ENCODE measurements around the gene FLAD1.

The FLAD1 gene

DNA sequence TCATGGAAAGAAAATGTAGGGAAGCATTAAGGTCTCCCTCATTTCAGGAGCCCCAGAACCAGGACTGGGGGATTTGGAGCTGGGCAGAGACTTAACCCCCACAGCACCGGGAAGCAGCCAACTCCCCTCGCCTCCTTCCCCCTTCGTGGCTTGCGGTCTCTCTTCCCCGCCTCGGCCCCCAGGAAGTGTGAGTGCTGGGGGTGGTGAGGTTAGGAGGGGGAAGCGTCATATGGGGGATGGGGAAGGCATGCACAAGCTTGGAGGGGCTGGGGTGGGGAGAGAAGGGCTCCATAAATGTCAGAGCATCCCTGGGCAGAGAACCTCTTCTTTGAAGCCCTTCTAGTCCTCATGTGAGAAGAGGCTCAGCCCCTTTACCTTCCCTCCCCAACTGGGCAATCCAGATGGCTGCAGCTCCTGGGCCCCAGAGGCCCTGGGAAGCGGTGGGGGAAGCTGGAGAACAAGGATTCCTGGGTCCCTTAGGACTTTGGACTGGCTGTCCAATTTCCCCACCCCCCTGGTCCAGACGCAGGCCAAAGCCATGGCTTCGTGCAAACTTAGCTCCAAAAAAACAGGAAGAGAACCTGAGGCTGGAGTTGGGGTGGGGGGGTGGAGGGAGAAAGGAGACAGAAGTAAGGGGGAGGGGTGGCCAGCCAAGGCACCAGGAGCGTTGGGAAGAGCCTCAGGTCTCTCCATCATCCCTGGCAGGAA, 27.2 kb downstream of the FLAD1 start:
- H4K20me1 ChIP-seq (ENCODE audit: insufficient read depth, low read length, poor library complexity, severe bottlenecking): no peaks in the 10 kb centered on the region
- no peaks in the 10 kb centered on the region for H3K27me3 ChIP-seq (ENCODE audit: insufficient read depth, low read length, poor library complexity, severe bottlenecking)
- H3K4me1 ChIP-seq (ENCODE audit: insufficient read depth, low read length, poor library complexity, severe bottlenecking): peaks cover 61% of the 10 kb centered on the region
- H3K4me3 ChIP-seq (ENCODE audit: low read length, poor library complexity, severe bottlenecking): no peak overlapping the region
- H2AFZ ChIP-seq (ENCODE audit: low read length): no peak overlapping the region
- H3F3A ChIP-seq (ENCODE audit: low read depth): no peaks in the 10 kb centered on the region
- peak overlapping the region; percentile 43 for H3K4me2 ChIP-seq (ENCODE audit: low read depth, low read length, poor library complexity, severe bottlenecking)
- H3K9me3 ChIP-seq (ENCODE audit: insufficient read depth, low read depth, low read length): no peaks in the 10 kb centered on the region
- H3K9me2 ChIP-seq (replicated peaks; ENCODE audit: low read depth, low read length): no peaks in the 10 kb centered on the region
- no peaks in the 10 kb centered on the region for H3K36me3 ChIP-seq (ENCODE audit: insufficient read depth, low read length)
- no peak for TF ChIP-seq EZH2phosphoT487 (IDR thresholded peaks at IDR 0.05; ENCODE audit: borderline replicate concordance)
- TF ChIP-seq, protein P1, sequence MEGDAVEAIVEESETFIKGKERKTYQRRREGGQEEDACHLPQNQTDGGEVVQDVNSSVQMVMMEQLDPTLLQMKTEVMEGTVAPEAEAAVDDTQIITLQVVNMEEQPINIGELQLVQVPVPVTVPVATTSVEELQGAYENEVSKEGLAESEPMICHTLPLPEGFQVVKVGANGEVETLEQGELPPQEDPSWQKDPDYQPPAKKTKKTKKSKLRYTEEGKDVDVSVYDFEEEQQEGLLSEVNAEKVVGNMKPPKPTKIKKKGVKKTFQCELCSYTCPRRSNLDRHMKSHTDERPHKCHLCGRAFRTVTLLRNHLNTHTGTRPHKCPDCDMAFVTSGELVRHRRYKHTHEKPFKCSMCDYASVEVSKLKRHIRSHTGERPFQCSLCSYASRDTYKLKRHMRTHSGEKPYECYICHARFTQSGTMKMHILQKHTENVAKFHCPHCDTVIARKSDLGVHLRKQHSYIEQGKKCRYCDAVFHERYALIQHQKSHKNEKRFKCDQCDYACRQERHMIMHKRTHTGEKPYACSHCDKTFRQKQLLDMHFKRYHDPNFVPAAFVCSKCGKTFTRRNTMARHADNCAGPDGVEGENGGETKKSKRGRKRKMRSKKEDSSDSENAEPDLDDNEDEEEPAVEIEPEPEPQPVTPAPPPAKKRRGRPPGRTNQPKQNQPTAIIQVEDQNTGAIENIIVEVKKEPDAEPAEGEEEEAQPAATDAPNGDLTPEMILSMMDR (conservative IDR thresholded peaks at IDR 0.05; ENCODE audit: low read length): no peak
- no peak overlapping the region for H3K9ac ChIP-seq (ENCODE audit: low read depth, low read length, poor library complexity, severe bottlenecking)
- H3K79me2 ChIP-seq (ENCODE audit: insufficient read depth, low read length): no peaks in the 10 kb centered on the region

DNA sequence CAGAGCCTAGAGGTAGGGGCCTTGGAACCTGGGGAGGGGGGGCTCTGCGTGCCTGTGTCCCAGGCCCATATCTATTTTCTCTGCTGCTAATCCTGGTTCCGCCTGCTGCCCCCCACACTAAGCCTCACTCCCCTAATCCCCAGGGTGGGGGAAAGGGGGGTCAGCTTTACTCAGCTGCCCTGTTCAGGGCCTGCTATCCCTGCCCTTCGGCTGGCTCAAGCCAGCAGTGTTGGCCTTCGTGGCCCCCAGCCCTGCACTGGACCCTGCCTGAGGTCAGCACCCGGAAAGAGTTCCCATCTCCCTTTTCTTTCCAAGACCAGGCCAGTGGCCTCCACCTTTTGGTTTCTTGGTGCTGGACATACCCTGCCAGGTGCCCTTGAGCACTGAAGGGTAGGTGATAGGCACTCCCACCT, 27.9 kb downstream of the FLAD1 start:
- H3K4me3 ChIP-seq (ENCODE audit: low read length, poor library complexity, severe bottlenecking): no peak overlapping the region
- no peaks in the 10 kb centered on the region for H3K79me2 ChIP-seq (ENCODE audit: insufficient read depth, low read length)
- no peaks in the 10 kb centered on the region for H3K36me3 ChIP-seq (ENCODE audit: insufficient read depth, low read length)
- H3K9me3 ChIP-seq (ENCODE audit: insufficient read depth, low read depth, low read length): no peaks in the 10 kb centered on the region
- no peak overlapping the region for H2AFZ ChIP-seq (ENCODE audit: low read length)
- no peak overlapping the region for H3K9ac ChIP-seq (ENCODE audit: low read depth, low read length, poor library complexity, severe bottlenecking)
- no peak for TF ChIP-seq EZH2phosphoT487 (IDR thresholded peaks at IDR 0.05; ENCODE audit: borderline replicate concordance)
- TF ChIP-seq, protein P1 (conservative IDR thresholded peaks at IDR 0.05; ENCODE audit: low read length): no peak
- peaks cover 54% of the 10 kb centered on the region for H3K4me1 ChIP-seq (ENCODE audit: insufficient read depth, low read length, poor library complexity, severe bottlenecking)
- H3F3A ChIP-seq (ENCODE audit: low read depth): no peaks in the 10 kb centered on the region
- no peaks in the 10 kb centered on the region for H4K20me1 ChIP-seq (ENCODE audit: insufficient read depth, low read length, poor library complexity, severe bottlenecking)
- H3K4me2 ChIP-seq (ENCODE audit: low read depth, low read length, poor library complexity, severe bottlenecking): no peak overlapping the region
- H3K27me3 ChIP-seq (ENCODE audit: insufficient read depth, low read length, poor library complexity, severe bottlenecking): no peaks in the 10 kb centered on the region
- no peaks in the 10 kb centered on the region for H3K9me2 ChIP-seq (replicated peaks; ENCODE audit: low read depth, low read length)

DNA sequence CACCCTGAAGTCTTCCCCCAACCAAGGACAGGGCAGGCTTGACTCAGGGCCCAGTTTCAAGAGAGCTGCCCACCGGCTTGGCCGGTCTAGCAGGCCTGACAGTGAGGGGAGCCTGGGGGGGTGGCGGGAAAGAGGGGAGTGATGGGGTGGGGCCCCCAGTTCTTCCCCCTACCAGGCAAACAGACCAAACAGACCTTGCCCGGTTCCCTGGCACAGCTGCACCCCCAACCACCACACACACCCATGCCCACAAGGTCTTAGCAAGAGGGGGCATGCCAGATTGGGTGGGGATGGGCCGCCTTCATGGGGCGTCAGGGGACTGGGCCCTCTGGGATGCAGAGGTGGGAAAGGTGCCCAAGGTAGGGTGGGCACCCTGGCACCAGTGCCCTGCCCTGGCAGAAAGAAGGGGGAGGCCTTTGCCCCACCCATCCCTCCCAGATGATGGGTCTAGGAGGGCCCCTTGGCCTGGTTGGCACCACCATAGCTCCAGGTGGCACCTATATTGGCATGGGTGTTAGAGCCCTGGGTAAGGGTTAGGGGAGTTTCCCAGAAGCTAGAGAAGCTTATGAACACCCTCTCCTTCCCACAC, 28.4 kb downstream of the FLAD1 start:
- H3K4me1 ChIP-seq (ENCODE audit: insufficient read depth, low read length, poor library complexity, severe bottlenecking): peaks cover 49% of the 10 kb centered on the region

More for the DNA sequence above, 28.4 kb downstream of the FLAD1 start:
- TF ChIP-seq, protein P1 (conservative IDR thresholded peaks at IDR 0.05; ENCODE audit: low read length): no peak
- TF ChIP-seq EZH2phosphoT487 (IDR thresholded peaks at IDR 0.05; ENCODE audit: borderline replicate concordance): no peak
- no peak overlapping the region for H2AFZ ChIP-seq (ENCODE audit: low read length)
- H3K9me3 ChIP-seq (ENCODE audit: insufficient read depth, low read depth, low read length): no peaks in the 10 kb centered on the region
- no peaks in the 10 kb centered on the region for H3F3A ChIP-seq (ENCODE audit: low read depth)
- H4K20me1 ChIP-seq (ENCODE audit: insufficient read depth, low read length, poor library complexity, severe bottlenecking): no peaks in the 10 kb centered on the region
- no peak overlapping the region for H3K4me2 ChIP-seq (ENCODE audit: low read depth, low read length, poor library complexity, severe bottlenecking)
- no peak overlapping the region for H3K9ac ChIP-seq (ENCODE audit: low read depth, low read length, poor library complexity, severe bottlenecking)
- H3K4me3 ChIP-seq (ENCODE audit: low read length, poor library complexity, severe bottlenecking): no peak overlapping the region
- no peaks in the 10 kb centered on the region for H3K9me2 ChIP-seq (replicated peaks; ENCODE audit: low read depth, low read length)
- H3K27me3 ChIP-seq (ENCODE audit: insufficient read depth, low read length, poor library complexity, severe bottlenecking): no peaks in the 10 kb centered on the region
- H3K36me3 ChIP-seq (ENCODE audit: insufficient read depth, low read length): no peaks in the 10 kb centered on the region
- H3K79me2 ChIP-seq (ENCODE audit: insufficient read depth, low read length): no peaks in the 10 kb centered on the region
